DOHH2 (cell line): ENCODE results near the gene F8.

Source experiments
- CTCF ChIP-seq: fragments of 200-600 bp; sonication (generic); IDR thresholded peaks from one replicate; pipeline ENCODE4 v1.5.1; 2014; ENCODE audit warnings: antibody characterized with exemption, mild to moderate bottlenecking, low read depth, low read length; ENCODE audit not compliant: poor library complexity, severe bottlenecking
- EZH2phosphoT487 ChIP-seq: fragments of 200-600 bp; sonication (generic); IDR thresholded peaks from 2 replicates; pipeline ENCODE4 v1.6.1; 2017; ENCODE audit warnings: borderline replicate concordance, mild to moderate bottlenecking, antibody characterized with exemption, low read length, moderate library complexity, mixed read lengths

- TF ChIP-seq CTCF (no peak), EZH2phosphoT487 (no peak)
Measured at GRCh38 chrX:155070663-155070974, 48.1 kb upstream of the F8 start.
